ENCODE measurements around the gene YIPF1. TPM values are rescaled to one million over a fixed set of nuclear protein-coding genes. Genes with fewer than 3 reads are reported as not detected.

The YIPF1 gene
- polyA plus RNA-seq (ENCODE audit: insufficient read length in 4 of 4): 10 to 100 TPM; 31.1 to 36.3 (median 33.1) TPM

GRCh38 chr1:53889304-53890298 lies at the start of gene YIPF1:
Gene YIPF1, minus strand, starts transcription at chr1:53889797. Its CDS starts 860 bp downstream, at chr1:53888937.
- peak in 3 of 4 donors; percentile 55 to 83 (median 79) for DNase-seq (ENCODE audit: low read depth in 4 of 4, low spot score in 2 of 4)

- DNase-seq (ENCODE audit: low read depth in 4 of 4, low spot score in 2 of 4): no peak
These were observed 48.7 kb upstream of the YIPF1 start for GRCh38 chr1:53938136-53938830.

- no peak for DNase-seq (ENCODE audit: low read depth in 4 of 4, low spot score in 2 of 4)
These were observed 46.8 kb upstream of the YIPF1 start for GRCh38 chr1:53936430-53936829.

- DNase-seq (ENCODE audit: low read depth in 4 of 4, low spot score in 2 of 4): no peak
These were observed 44.7 kb upstream of the YIPF1 start for GRCh38 chr1:53934170-53934765.

- DNase-seq (ENCODE audit: low read depth in 4 of 4, low spot score in 2 of 4): no peak
These were observed 41.9 kb upstream of the YIPF1 start for GRCh38 chr1:53931523-53931922.

GRCh38 chr1:53930932-53931331 lies 41.3 kb upstream of the YIPF1 start:
- no peak for DNase-seq (ENCODE audit: low read depth in 4 of 4, low spot score in 2 of 4)

- DNase-seq (ENCODE audit: low read depth in 4 of 4, low spot score in 2 of 4): peak in 1 of 4 donors; percentile 21
These were observed 39.8 kb upstream of the YIPF1 start for GRCh38 chr1:53929246-53929960.

- no peak for DNase-seq (ENCODE audit: low read depth in 4 of 4, low spot score in 2 of 4)
These were observed 37.8 kb upstream of the YIPF1 start for GRCh38 chr1:53927376-53927881.

- DNase-seq (ENCODE audit: low read depth in 4 of 4, low spot score in 2 of 4): no peak
These were observed 30.1 kb upstream of the YIPF1 start for GRCh38 chr1:53919675-53920066.

- DNase-seq (ENCODE audit: low read depth in 4 of 4, low spot score in 2 of 4): no peak
These were observed 28.7 kb upstream of the YIPF1 start for GRCh38 chr1:53918343-53918742.

GRCh38 chr1:53913352-53914033 lies 23.9 kb upstream of the YIPF1 start:
- DNase-seq (ENCODE audit: low read depth in 4 of 4, low spot score in 2 of 4): no peak

GRCh38 chr1:53911442-53911841 lies 21.8 kb upstream of the YIPF1 start:
- no peak for DNase-seq (ENCODE audit: low read depth in 4 of 4, low spot score in 2 of 4)

GRCh38 chr1:53909946-53910345 lies 20.3 kb upstream of the YIPF1 start:
- no peak for DNase-seq (ENCODE audit: low read depth in 4 of 4, low spot score in 2 of 4)

GRCh38 chr1:53906121-53906520 lies 16.5 kb upstream of the YIPF1 start:
- DNase-seq (ENCODE audit: low read depth in 4 of 4, low spot score in 2 of 4): no peak

- no peak for DNase-seq (ENCODE audit: low read depth in 4 of 4, low spot score in 2 of 4)
These were observed 15.9 kb upstream of the YIPF1 start for GRCh38 chr1:53905509-53905908.

- no peak for DNase-seq (ENCODE audit: low read depth in 4 of 4, low spot score in 2 of 4)
These were observed 12.9 kb upstream of the YIPF1 start for GRCh38 chr1:53902235-53903138.

GRCh38 chr1:53899708-53900107 lies 10.1 kb upstream of the YIPF1 start:
- DNase-seq (ENCODE audit: low read depth in 4 of 4, low spot score in 2 of 4): no peak

GRCh38 chr1:53899206-53899628 lies 9.6 kb upstream of the YIPF1 start:
- DNase-seq (ENCODE audit: low read depth in 4 of 4, low spot score in 2 of 4): peak in 3 of 4 donors; percentile 68 to 75 (median 74)

All from left renal cortex interstitium (tissue), 4 donors.